GM04504 (cell line): Measurements from ENCODE around the gene NECTIN1.
"Not testable (repeated sequence)": the region's sequence is repeated elsewhere in the genome, so short reads cannot be mapped to it uniquely, and the experiment has no call there.

Experiments used
- DNase-seq: peaks from one replicate; pipeline ENCODE4 v3.0.0-alpha.2; 2012; ENCODE audit warnings: low read depth

NECTIN1 gene

DNA sequence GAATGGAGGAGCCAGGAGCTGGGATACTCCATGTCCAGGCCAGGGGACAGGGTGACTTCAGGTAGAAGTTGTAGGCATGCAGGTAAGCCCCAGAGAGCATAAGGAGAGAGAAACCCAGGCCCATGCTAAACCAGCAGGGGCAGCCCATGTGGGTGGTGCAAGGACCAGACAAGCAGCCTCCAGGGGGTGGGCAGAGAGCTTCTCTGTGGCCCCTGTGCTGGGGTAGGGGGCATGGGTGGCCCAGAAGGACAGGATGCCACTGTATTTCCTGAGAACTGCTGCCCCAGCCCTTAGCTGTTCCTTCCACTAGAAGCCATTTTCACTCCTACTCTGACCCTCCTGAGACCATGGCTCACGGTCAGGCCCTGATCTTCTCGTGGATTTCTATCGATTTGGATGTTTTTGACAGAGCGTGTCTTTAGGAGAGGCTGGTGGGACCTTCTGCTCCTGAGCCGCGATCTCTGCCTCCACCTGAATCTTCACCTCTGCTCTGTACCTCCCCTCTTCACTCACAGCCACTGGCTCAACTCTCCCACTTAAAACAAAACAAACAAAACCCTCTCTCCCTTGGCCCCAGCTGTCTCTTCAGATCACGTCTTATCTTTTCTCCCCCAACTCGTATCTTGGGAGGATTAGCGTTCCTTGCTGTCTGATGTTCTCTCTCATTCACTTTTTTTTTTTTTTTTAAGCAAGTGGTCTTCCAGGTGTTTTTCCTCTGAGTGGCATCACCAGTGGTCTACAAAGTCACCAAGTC, 112.2 kb downstream of the NECTIN1 start:
- no peak for DNase-seq

GRCh38 chr11:119615882-119616196, 113.2 kb downstream of the NECTIN1 start:
- no peak for DNase-seq

- no peak for DNase-seq
These were observed 113.8 kb downstream of the NECTIN1 start for GRCh38 chr11:119615003-119615881.

GRCh38 chr11:119614222-119615002, 114.6 kb downstream of the NECTIN1 start:
- no peak for DNase-seq

DNA sequence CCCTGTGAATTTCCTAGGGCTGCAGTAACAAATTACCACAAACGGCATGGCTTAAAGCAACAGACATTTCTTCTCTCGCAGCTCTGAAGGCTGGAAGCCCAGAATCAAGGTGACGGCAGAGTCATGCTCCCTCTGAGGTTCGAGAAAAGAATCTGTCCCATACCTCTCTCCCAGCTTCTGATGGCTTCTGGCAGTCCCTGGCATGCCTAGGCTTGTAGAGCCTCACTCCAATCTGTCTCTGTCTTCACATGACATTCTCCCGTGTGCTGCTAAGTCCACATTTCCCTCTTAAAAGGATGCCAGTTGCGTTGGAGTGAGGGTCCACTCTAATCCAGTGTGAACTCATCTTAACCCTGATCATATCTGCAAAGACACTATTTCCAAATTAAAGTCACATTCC, 116.2 kb downstream of the NECTIN1 start:
- no peak for DNase-seq

DNA sequence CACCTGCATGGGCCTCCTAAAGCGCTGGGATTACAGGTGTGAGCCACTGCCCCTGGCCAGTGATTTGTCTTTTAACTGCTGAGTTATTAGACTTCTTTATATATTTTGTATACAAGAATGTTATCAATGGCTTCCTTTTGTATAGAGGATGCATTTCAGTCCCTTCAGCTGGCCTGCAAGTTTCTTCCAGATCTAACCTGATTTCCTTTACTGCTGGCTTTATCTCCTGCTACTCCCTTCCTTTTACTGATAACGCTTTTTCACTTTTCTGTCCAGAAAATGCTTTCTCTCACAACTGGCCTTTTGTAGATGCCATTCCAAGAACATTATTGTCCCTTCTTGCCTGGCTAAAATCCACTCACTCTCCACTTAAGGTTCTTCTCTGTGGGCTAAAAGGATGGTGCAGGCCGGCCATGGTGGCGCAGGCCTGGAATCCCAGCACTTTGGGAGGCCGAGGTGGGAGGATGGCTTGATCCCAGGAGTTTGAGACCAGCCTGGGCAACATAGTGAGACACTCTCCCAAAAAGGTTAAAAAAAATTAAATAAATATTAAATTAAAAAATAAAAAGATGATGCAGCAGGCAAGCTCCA, 118.1 kb downstream of the NECTIN1 start:
- DNase-seq = no peak

- DNase-seq = no peak
These were observed 120.2 kb downstream of the NECTIN1 start for GRCh38 chr11:119608781-119609180.

DNA sequence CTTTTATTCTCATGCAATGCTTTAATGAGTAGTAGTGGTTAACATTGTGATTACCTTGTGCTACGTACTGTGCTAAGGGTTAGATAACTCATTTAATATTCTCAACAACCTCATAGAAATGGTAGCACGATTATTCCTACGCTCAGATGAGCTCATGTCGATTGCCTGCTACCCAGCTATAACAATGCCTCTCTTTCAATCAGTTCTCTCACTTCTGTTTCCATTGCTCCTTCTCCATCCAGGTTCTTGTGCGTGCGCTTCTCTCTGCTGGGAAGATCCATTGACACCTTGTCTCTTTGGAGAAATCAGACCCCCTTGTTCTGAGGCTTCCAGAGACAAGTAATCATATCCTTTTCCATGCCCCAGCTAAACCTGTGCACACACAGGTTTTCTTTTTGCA, 120.8 kb downstream of the NECTIN1 start:
- no peak for DNase-seq

- no peak for DNase-seq
These were observed 121.3 kb downstream of the NECTIN1 start for GRCh38 chr11:119607726-119608125.

- no peak for DNase-seq
These were observed 123.8 kb downstream of the NECTIN1 start for GRCh38 chr11:119605137-119605665.

GRCh38 chr11:119602745-119603373, 126.1 kb downstream of the NECTIN1 start:
- DNase-seq = no peak

DNA sequence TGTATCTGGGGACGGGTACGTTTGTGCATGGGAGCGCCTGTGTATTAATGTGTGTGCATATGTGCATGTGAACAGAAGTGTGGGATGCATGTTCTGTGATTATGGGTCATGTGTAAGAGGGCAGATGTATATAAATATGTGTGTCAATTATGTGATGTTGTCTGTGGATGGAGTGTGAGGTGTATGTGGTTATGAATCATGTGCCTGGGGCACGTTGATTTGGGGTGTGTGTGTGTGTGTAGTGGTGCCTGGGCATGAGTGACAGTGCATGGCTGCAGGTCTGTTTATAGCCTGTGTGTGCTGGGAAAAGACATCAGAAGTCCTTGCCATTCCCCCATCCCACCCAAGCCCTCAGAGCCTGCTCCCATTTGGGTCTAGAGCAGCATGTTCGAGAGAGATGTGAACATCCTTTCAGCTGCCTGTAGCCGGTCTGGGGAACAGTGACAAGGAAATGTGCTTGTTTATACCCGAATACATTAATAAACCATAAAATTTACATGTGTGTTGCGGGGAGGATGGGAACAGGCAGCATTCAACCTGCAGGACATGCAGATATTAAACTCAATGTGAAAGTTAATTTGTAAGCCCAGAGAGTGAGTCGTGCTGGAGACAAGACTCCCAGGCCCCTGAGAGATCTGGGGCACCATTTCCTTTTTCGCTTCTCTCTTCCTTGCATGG, 129.0 kb downstream of the NECTIN1 start:
- no peak for DNase-seq

DNA sequence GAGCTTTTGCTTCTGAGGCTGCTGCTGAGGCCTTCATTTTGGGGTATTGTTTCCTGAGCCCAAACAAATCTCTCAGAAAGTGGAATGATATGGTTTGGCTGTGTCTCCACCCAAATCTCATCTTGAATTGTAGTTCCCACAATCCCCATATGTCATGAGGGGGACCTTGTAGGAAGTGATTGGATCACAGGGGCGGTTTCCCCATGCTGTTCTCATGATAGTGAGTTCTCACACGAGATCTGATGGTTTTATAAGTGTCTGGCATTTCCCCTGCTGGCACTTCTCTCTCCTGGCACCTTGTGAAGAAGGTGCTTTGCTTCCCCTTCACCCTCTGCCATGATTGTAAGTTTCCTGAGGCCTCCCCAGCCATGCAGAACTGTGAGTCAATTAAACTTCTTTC, 133.1 kb downstream of the NECTIN1 start:
- DNase-seq = not testable (repeated sequence)

DNA sequence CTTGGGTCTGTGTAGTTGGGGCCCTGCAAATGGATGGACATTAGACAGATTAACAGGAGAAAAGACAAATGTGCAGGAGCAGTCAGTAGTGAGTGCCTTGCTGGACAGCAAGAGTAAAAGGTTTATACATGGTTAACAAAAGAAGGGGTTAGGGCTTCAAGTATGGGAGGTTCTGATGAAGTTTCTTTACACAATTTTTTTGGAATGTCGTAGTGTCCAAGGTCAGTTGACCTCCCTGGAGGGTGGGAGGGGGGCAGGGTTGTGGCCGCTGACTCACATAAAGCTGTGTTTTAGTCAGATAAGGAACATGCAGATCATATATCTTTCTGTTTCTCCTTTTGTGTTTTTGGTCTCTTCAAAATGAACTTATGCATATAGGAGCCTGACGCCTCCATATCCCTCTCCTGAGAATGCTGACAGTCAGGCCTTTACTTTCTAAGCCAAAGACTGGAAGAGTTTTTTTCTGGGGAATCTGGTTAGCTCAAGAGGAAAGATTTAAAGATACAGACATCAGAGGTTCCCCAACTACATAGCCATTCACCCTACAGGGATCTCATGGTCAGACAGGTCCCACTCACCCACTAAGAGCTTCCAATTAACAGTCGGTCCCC, 134.3 kb downstream of the NECTIN1 start:
- DNase-seq = no peak

- no peak for DNase-seq
These were observed 135.7 kb downstream of the NECTIN1 start for GRCh38 chr11:119593346-119593745.

- no peak for DNase-seq
These were observed 136.4 kb downstream of the NECTIN1 start for GRCh38 chr11:119592642-119593041.

GRCh38 chr11:119591836-119592310, 137.1 kb downstream of the NECTIN1 start:
- DNase-seq = no peak

DNA sequence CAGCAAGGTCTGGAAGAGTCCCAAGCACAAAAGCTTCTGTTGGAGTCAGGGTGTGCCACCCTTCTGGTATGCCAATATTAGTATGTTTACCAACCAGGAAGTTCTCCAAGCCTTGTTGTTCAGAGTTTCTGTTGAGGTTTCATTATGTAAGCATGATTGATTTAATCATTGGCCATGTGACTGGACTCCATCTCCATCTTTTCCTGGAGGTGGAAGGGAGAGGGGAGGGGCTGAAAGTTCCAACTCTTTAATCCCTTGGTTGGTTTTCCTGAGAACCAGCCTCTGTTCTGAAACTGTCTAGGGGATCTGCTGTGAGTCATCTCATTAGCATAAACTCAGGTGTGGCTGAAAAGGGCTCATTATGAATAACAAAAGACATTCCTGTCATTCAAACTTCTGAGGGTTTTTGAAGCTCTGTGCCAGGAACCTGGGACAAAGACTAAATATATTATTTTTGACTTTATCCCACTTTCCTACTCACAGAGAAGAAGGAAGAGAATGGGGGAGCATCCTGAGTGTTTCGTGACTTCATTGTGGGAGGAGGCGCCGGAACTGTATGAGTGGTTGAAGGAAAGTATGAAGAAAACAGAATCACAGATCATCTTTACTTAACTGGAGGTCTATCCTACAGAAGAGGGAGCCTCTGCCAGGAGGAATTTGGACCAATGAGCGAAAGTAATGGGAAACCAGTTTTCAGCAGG, 138.2 kb downstream of the NECTIN1 start:
- DNase-seq = no peak

DNA sequence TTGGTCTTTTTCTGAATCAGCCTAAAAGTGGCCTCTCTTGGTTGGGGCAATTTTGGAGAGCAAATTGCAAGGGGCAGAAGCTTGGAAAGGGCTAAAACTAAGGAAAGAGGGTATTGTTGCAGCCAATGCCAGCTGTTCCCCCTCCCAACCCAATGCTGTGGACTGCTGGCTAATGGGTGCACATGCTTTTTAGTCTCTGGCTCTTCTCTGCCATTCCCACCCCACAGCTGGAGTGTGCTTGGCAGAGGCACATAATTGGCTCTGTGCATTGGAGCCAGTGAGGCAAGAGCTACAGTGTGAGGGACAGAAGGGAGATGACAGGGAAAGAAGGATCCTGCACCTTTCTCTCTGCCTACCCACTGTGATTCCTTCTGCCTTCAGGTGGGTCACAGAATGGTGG, 140.0 kb downstream of the NECTIN1 start:
- DNase-seq = no peak
